Thoracic aorta (tissue), 2 donors: ENCODE measurements around the gene TAF11L13. TPM values are rescaled to one million over a fixed set of nuclear protein-coding genes. Genes with fewer than 3 reads are reported as not detected.

Experiments used
- ATAC-seq: fragments of 150-250 bp; one replicate; pipeline ENCODE4 v1.8.0; 2017; ENCODE audit warnings: low read depth; ENCODE audit not compliant: insufficient number of reproducible peaks, low FRiP score
- DNase-seq: peaks from one replicate; pipeline ENCODE4 v3.0.0-alpha.2; 2020; ENCODE audit warnings: low spot score
- H3K27ac ChIP-seq, 2 donors: fragments of 200-600 bp; sonication (generic); 1 replicate in 1 of 2; 2 replicates in 1 of 2; pipeline ENCODE4 v1.5.1; 2016; ENCODE audit warnings: mild to moderate bottlenecking in 2 of 2, moderate library complexity in 2 of 2
- H3K27me3 ChIP-seq: fragments of 200-600 bp; sonication (generic); replicated peaks from 2 replicates; pipeline ENCODE4 v1.6.0; 2016; ENCODE audit warnings: mild to moderate bottlenecking; ENCODE audit not compliant: insufficient read depth
- H3K36me3 ChIP-seq: fragments of 200-600 bp; sonication (generic); one replicate; pipeline ENCODE4 v1.5.1; 2016
- H3K4me1 ChIP-seq, 2 donors: fragments of 200-600 bp; sonication (generic); 1 replicate in 1 of 2; 2 replicates in 1 of 2; pipeline versions ENCODE4 v1.5.1 to v1.6.0; 2016; ENCODE audit warnings: low read depth in 2 of 2, mild to moderate bottlenecking in 1 of 2; ENCODE audit not compliant: control insufficient read depth in 1 of 2
- H3K4me3 ChIP-seq: fragments of 200-600 bp; sonication (generic); 2 replicates; pipeline ENCODE4 v1.5.1; 2016; ENCODE audit warnings: mild to moderate bottlenecking
- H3K9me3 ChIP-seq: fragments of 200-600 bp; sonication (generic); 2 replicates; pipeline ENCODE4 v1.5.1; 2016
- CTCF ChIP-seq: fragments of 200-600 bp; sonication (generic); IDR thresholded peaks from one replicate; pipeline ENCODE4 v1.5.1; 2019; ENCODE audit warnings: antibody characterized with exemption
- total RNA-seq, 2 donors: library from RNA; depleted of rRNA; stranded (reverse); fragments of >200 nt; gene quantifications; one replicate each; pipeline versions ENCODE4 v1.1.0 to v1.2.3, GENCODE V29; 2016

Gene TAF11L13
- total RNA-seq, 2 donors from 2014 or later, result not detected

- Histone ChIP-seq H3K36me3 (no peaks in the 10 kb centered on the region), H3K27me3 (no peaks in the 10 kb centered on the region), H3K27ac (no peak overlapping the region), H3K9me3 (no peaks in the 10 kb centered on the region), H3K4me1 (no peaks in the 10 kb centered on the region), H3K4me3 (no peak overlapping the region)
- ATAC-seq (no peak), DNase-seq (no peak)
- no peak for TF ChIP-seq CTCF
Observed at GRCh38 chr5:17655921-17656320, 24.0 kb downstream of the TAF11L13 start.

GRCh38 chr5:17663182-17663581, 31.3 kb downstream of the TAF11L13 start:
- DNase-seq (no peak), ATAC-seq (no peak)
- H3K27ac ChIP-seq, result no peak overlapping the region
- no peaks in the 10 kb centered on the region for H3K4me1 ChIP-seq
- no peaks in the 10 kb centered on the region for H3K9me3 ChIP-seq
- no peak for TF ChIP-seq CTCF
- H3K4me3 ChIP-seq, result no peak overlapping the region
- no peaks in the 10 kb centered on the region for H3K36me3 ChIP-seq
- H3K27me3 ChIP-seq, result no peaks in the 10 kb centered on the region

- DNase-seq, result no peak
- H3K4me3 ChIP-seq, result no peak overlapping the region
- no peak for ATAC-seq
- TF ChIP-seq CTCF, result no peak
- H3K27me3 ChIP-seq, result no peaks in the 10 kb centered on the region
- no peaks in the 10 kb centered on the region for H3K4me1 ChIP-seq
- H3K36me3 ChIP-seq, result no peaks in the 10 kb centered on the region
- no peaks in the 10 kb centered on the region for H3K9me3 ChIP-seq
- H3K27ac ChIP-seq, result no peak overlapping the region
Observed at GRCh38 chr5:17665836-17666235, 33.9 kb downstream of the TAF11L13 start.

- no peak for DNase-seq
- Histone ChIP-seq H3K4me3 (no peak overlapping the region), H3K27me3 (no peaks in the 10 kb centered on the region), H3K9me3 (no peaks in the 10 kb centered on the region), H3K36me3 (no peaks in the 10 kb centered on the region), H3K4me1 (no peaks in the 10 kb centered on the region), H3K27ac (no peak overlapping the region)
- TF ChIP-seq CTCF, result no peak
- no peak for ATAC-seq
Observed at GRCh38 chr5:17666726-17667235, 34.9 kb downstream of the TAF11L13 start.

- no peaks in the 10 kb centered on the region for H3K4me1 ChIP-seq
Observed at GRCh38 chr5:17670353-17670752, 38.5 kb downstream of the TAF11L13 start.

More at GRCh38 chr5:17670353-17670752, 38.5 kb downstream of the TAF11L13 start:
- DNase-seq (no peak), ATAC-seq (no peak)
- Histone ChIP-seq H3K9me3 (no peaks in the 10 kb centered on the region), H3K36me3 (no peaks in the 10 kb centered on the region), H3K27ac (no peak overlapping the region), H3K4me3 (no peak overlapping the region), H3K27me3 (no peaks in the 10 kb centered on the region)
- TF ChIP-seq CTCF, result no peak
